SK-N-SH (cell line): Measurements from ENCODE around the gene DND1. TPM values are rescaled to one million over a fixed set of nuclear protein-coding genes. Genes with fewer than 3 reads are reported as not detected.

Experiments
- CTCF ChIA-PET: fragments of 300-600, 350-600 bp; formaldehyde crosslinking; extraction: SDS; loops from one replicate; lab custom pipeline; 2021; lab: Yijun Ruan, JAX
- POLR2A ChIA-PET: fragments of 350-600 bp; sonication (Branson Sonifier 250); formaldehyde crosslinking; extraction: SDS; loops from one replicate; lab custom pipeline; 2020; ENCODE audit warnings: antibody characterized with exemption, inconsistent platforms; lab: Yijun Ruan, JAX
- DNase-seq: peaks from one replicate; pipeline ENCODE4 v3.0.0; 2012
- H2AFZ ChIP-seq: fragments of 200-600 bp; sonication (generic); 2 replicates; pipeline ENCODE4 v1.8.1; 2016; ENCODE audit warnings: antibody characterized with exemption, mild to moderate bottlenecking, low read depth
- H3F3A ChIP-seq: fragments of 200-600 bp; sonication (generic); replicated peaks from 2 replicates; pipeline ENCODE3; 2016; ENCODE audit warnings: antibody characterized with exemption, mild to moderate bottlenecking; ENCODE audit not compliant: insufficient read depth
- H3K27ac ChIP-seq, 2 experiments: fragments of 200-500 bp in 1 of 2; fragments of 200-600 bp in 1 of 2; sonication (Bioruptor generic) in 1 of 2; sonication (generic), shearing (Covaris generic) in 1 of 2; 2 replicates each; pipeline versions ENCODE4 v1.5.1 to v1.6.1; 2014 to 2016; ENCODE audit warnings: low read depth in 2 of 2, inconsistent platforms in 1 of 2, low read length in 1 of 2, mild to moderate bottlenecking in 1 of 2, mixed read lengths in 1 of 2
- H3K27me3 ChIP-seq: fragments of 200-600 bp; sonication (generic), shearing (Covaris generic); 2 replicates; pipeline ENCODE4 v1.6.1; 2016; ENCODE audit warnings: mixed run types; ENCODE audit not compliant: insufficient read depth
- H3K36me3 ChIP-seq, 2 experiments: fragments of 200-500 bp in 1 of 2; fragments of 200-600 bp in 1 of 2; sonication (Bioruptor generic) in 1 of 2; sonication (generic) in 1 of 2; replicated peaks in 1 of 2; 2 replicates each; pipeline versions ENCODE3 to v1.5.1; 2014 to 2016; ENCODE audit warnings: low read length in 1 of 2, mild to moderate bottlenecking in 1 of 2; ENCODE audit not compliant: insufficient read depth in 2 of 2, control insufficient read depth in 1 of 2
- H3K4me1 ChIP-seq, 2 experiments: fragments of 200-500 bp in 1 of 2; fragments of 200-600 bp in 1 of 2; sonication (Bioruptor generic) in 1 of 2; sonication (generic), shearing (Covaris generic) in 1 of 2; 2 replicates each; pipeline versions ENCODE4 v1.5.1 to v1.6.1; 2014 to 2016; ENCODE audit warnings: low read depth in 1 of 2, low read length in 1 of 2, mixed run types in 1 of 2; ENCODE audit not compliant: insufficient read depth in 2 of 2, control insufficient read depth in 1 of 2
- H3K4me2 ChIP-seq: fragments of 200-600 bp; sonication (generic), shearing (Covaris generic); 2 replicates; pipeline ENCODE4 v1.6.1; 2017; ENCODE audit warnings: mixed run types
- H3K4me3 ChIP-seq, 2 experiments: fragments of 200-500 bp in 1 of 2; fragments of 200-600 bp in 1 of 2; sonication (Bioruptor generic) in 1 of 2; sonication (generic), shearing (Covaris generic) in 1 of 2; 2 replicates each; pipeline versions ENCODE4 v1.5.1 to v1.8.1; 2014 to 2016; ENCODE audit warnings: low read depth in 2 of 2, inconsistent platforms in 1 of 2, low read length in 1 of 2, mild to moderate bottlenecking in 1 of 2, mixed read lengths in 1 of 2, moderate library complexity in 1 of 2
- H3K79me2 ChIP-seq: fragments of 200-600 bp; sonication (generic); 2 replicates; pipeline ENCODE4 v1.8.1; 2017; ENCODE audit warnings: mild to moderate bottlenecking; ENCODE audit not compliant: insufficient read depth
- H3K9ac ChIP-seq: fragments of 200-600 bp; sonication (generic); 2 replicates; pipeline ENCODE4 v1.6.1; 2017; ENCODE audit warnings: mixed run types
- H3K9me2 ChIP-seq: fragments of 200-600 bp; sonication (generic); 2 replicates; pipeline ENCODE4 v1.6.1; 2017; ENCODE audit warnings: mixed run types
- H3K9me3 ChIP-seq: fragments of 200-600 bp; sonication (generic); 2 replicates; pipeline ENCODE4 v1.6.1; 2017; ENCODE audit warnings: mixed run types, mild to moderate bottlenecking, moderate library complexity
- H4K20me1 ChIP-seq: fragments of 200-600 bp; sonication (generic); 2 replicates; pipeline ENCODE4 v1.6.1; 2017; ENCODE audit warnings: mild to moderate bottlenecking, mixed run types; ENCODE audit not compliant: insufficient read depth
- ELF1 ChIP-seq: IDR thresholded peaks from 2 replicates; pipeline ENCODE4 v1.4.0; 2012
- EZH2phosphoT487 ChIP-seq: fragments of 200-600 bp; sonication (generic); IDR thresholded peaks from 2 replicates; pipeline ENCODE4 v1.6.1; 2017; ENCODE audit warnings: low read depth, mixed run types, mild to moderate bottlenecking, antibody characterized with exemption, moderate library complexity, borderline replicate concordance
- MEF2A ChIP-seq: IDR thresholded peaks from 2 replicates; pipeline ENCODE4 v1.4.0; 2012; ENCODE audit warnings: low read depth, borderline replicate concordance
- NFIC ChIP-seq: IDR thresholded peaks from 2 replicates; pipeline ENCODE4 v1.4.0; 2012; ENCODE audit warnings: borderline replicate concordance
- NRF1 ChIP-seq: IDR thresholded peaks from 2 replicates; pipeline ENCODE4 v1.6.1; 2012; ENCODE audit warnings: low read depth, mild to moderate bottlenecking, low read length
- POLR2AphosphoS5 ChIP-seq: IDR thresholded peaks from 2 replicates; pipeline ENCODE4 v1.6.1; 2012; ENCODE audit warnings: low read depth, low read length
- RAD21 ChIP-seq: IDR thresholded peaks from 2 replicates; pipeline ENCODE4 v1.6.1; 2012; ENCODE audit warnings: mild to moderate bottlenecking, low read length
- SIN3A ChIP-seq: IDR thresholded peaks from 2 replicates; pipeline ENCODE4 v1.6.1; 2012; ENCODE audit warnings: low read depth, mild to moderate bottlenecking, low read length, moderate library complexity, borderline replicate concordance
- SMC3 ChIP-seq: IDR thresholded peaks from 2 replicates; pipeline ENCODE4 v1.6.1; 2012; ENCODE audit warnings: low read depth, low read length, improper control_type of control experiment
- TAF1 ChIP-seq: IDR thresholded peaks from 2 replicates; pipeline ENCODE4 v1.6.1; 2012; ENCODE audit warnings: low read depth, mild to moderate bottlenecking, low read length, moderate library complexity, borderline replicate concordance
- TCF12 ChIP-seq: IDR thresholded peaks from 2 replicates; pipeline ENCODE4 v1.4.0; 2012
- YY1 ChIP-seq: IDR thresholded peaks from 2 replicates; pipeline ENCODE4 v1.4.0; 2012; ENCODE audit warnings: low read depth, mild to moderate bottlenecking
- WGBS: methylation state at CpG from one replicate; pipeline ENCODE4 v1.1.6; 2017; ENCODE audit warnings: low lambda C conversion rate; 5-methylcytosine and 5-hydroxymethylcytosine counted together
- polyA plus RNA-seq, 3 experiments: library from polyadenylated mRNA; depleted of rRNA; stranded (reverse); fragments of >200 nt; gene quantifications; 2 replicates each; pipeline ENCODE4 v1.2.3, GENCODE V29; 2012
- TF ChIP-seq, protein P1 (sequence below): IDR thresholded peaks from 2 replicates; pipeline ENCODE4 v1.4.0; 2012; ENCODE audit warnings: low read depth, borderline replicate concordance
- TF ChIP-seq, protein P2 (sequence below): fragments of 150-350 bp; IDR thresholded peaks from 2 replicates; pipeline ENCODE4 v1.6.1; 2017; ENCODE audit warnings: antibody characterized with exemption, low read length, low read depth, borderline replicate concordance
- TF ChIP-seq, protein P3 (sequence below): IDR thresholded peaks from 2 replicates; pipeline ENCODE4 v1.4.0; 2012; ENCODE audit warnings: low read depth, borderline replicate concordance
- TF ChIP-seq, protein P4 (sequence below): IDR thresholded peaks from 2 replicates; pipeline ENCODE4; 2012
- TF ChIP-seq, protein P5 (sequence below): fragments of 200-600 bp; sonication (generic); IDR thresholded peaks from 2 replicates; pipeline ENCODE4 v1.6.1; 2017; ENCODE audit warnings: antibody characterized with exemption, mild to moderate bottlenecking, moderate library complexity

Gene DND1
- polyA plus RNA-seq, 1 of the 3 experiments (the other 2 are of a cell fraction), result 1.2 TPM

DNA sequence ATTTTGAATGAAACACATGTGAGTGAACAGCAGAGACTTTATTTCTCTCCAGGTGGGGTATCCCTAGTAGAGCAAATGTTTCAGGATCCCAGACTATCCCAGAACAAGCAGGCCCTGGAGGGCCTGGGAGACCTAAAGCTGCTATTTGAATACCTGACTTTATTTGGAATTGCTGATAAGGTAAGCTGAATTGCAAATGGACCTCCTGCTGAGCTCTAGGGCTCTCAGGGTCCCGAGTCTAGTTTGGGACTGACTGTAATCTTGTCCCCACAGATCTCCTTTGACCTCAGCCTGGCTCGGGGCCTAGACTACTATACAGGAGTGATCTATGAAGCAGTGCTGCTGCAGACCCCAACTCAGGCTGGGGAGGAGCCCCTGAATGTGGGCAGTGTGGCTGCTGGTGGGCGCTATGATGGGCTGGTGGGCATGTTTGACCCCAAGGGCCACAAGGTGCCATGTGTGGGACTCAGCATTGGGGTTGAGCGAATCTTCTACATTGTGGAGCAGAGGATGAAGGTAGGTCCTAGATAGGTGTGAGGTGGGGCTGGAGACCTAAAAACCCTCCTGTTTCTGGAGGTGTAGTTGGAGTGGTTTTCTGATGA lies 23.6 kb upstream of the DND1 start:
- Histone ChIP-seq H3K9ac (no peak overlapping the region), H2AFZ (no peak overlapping the region), H3K9me3 (no peaks in the 10 kb centered on the region), H3K9me2 (no peaks in the 10 kb centered on the region), H3K79me2 (peaks cover 56% of the 10 kb centered on the region), H3K27ac (no peak overlapping the region), H3K27me3 (no peaks in the 10 kb centered on the region), H3K4me2 (no peak overlapping the region), H3F3A (peaks cover 18% of the 10 kb centered on the region), H3K4me1 (peaks cover 0 to 16% of the 10 kb centered on the region in 2 experiments; a peak in 3 of 4 replicates), H3K4me3 (no peak overlapping the region), H4K20me1 (no peaks in the 10 kb centered on the region), H3K36me3 (peaks cover 71 to 75% of the 10 kb centered on the region in 2 experiments)
- DNase-seq, result no peak
- ChIA-PET CTCF (interaction anchor here (1.9 to 2.2 kb wide), 2 partner anchors 23 to 324 kb away, joined by 6 read pairs; no protein-coding TSS in a partner anchor), POLR2A (no interaction called here)
- 96% methylated on average over 4 of the region's 4 CpGs for WGBS
- TF ChIP-seq, protein P1, sequence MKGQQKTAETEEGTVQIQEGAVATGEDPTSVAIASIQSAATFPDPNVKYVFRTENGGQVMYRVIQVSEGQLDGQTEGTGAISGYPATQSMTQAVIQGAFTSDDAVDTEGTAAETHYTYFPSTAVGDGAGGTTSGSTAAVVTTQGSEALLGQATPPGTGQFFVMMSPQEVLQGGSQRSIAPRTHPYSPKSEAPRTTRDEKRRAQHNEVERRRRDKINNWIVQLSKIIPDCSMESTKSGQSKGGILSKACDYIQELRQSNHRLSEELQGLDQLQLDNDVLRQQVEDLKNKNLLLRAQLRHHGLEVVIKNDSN, result no peak
- no peak for TF ChIP-seq RAD21
- no peak for TF ChIP-seq SMC3
- TF ChIP-seq, protein P2, sequence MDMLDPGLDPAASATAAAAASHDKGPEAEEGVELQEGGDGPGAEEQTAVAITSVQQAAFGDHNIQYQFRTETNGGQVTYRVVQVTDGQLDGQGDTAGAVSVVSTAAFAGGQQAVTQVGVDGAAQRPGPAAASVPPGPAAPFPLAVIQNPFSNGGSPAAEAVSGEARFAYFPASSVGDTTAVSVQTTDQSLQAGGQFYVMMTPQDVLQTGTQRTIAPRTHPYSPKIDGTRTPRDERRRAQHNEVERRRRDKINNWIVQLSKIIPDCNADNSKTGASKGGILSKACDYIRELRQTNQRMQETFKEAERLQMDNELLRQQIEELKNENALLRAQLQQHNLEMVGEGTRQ, result no peak
- TF ChIP-seq, protein P3, sequence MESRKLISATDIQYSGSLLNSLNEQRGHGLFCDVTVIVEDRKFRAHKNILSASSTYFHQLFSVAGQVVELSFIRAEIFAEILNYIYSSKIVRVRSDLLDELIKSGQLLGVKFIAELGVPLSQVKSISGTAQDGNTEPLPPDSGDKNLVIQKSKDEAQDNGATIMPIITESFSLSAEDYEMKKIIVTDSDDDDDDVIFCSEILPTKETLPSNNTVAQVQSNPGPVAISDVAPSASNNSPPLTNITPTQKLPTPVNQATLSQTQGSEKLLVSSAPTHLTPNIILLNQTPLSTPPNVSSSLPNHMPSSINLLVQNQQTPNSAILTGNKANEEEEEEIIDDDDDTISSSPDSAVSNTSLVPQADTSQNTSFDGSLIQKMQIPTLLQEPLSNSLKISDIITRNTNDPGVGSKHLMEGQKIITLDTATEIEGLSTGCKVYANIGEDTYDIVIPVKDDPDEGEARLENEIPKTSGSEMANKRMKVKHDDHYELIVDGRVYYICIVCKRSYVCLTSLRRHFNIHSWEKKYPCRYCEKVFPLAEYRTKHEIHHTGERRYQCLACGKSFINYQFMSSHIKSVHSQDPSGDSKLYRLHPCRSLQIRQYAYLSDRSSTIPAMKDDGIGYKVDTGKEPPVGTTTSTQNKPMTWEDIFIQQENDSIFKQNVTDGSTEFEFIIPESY, result no peak
- TF ChIP-seq EZH2phosphoT487, result no peak
- no peak for TF ChIP-seq TCF12
- TF ChIP-seq POLR2AphosphoS5, result no peak
- no peak for TF ChIP-seq NFIC
- no peak for TF ChIP-seq NRF1
- TF ChIP-seq YY1, result no peak
- no peak for TF ChIP-seq SIN3A
- TF ChIP-seq, protein P4, sequence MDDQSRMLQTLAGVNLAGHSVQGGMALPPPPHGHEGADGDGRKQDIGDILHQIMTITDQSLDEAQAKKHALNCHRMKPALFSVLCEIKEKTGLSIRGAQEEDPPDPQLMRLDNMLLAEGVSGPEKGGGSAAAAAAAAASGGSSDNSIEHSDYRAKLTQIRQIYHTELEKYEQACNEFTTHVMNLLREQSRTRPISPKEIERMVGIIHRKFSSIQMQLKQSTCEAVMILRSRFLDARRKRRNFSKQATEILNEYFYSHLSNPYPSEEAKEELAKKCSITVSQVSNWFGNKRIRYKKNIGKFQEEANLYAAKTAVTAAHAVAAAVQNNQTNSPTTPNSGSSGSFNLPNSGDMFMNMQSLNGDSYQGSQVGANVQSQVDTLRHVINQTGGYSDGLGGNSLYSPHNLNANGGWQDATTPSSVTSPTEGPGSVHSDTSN, result no peak
- TF ChIP-seq, protein P5, sequence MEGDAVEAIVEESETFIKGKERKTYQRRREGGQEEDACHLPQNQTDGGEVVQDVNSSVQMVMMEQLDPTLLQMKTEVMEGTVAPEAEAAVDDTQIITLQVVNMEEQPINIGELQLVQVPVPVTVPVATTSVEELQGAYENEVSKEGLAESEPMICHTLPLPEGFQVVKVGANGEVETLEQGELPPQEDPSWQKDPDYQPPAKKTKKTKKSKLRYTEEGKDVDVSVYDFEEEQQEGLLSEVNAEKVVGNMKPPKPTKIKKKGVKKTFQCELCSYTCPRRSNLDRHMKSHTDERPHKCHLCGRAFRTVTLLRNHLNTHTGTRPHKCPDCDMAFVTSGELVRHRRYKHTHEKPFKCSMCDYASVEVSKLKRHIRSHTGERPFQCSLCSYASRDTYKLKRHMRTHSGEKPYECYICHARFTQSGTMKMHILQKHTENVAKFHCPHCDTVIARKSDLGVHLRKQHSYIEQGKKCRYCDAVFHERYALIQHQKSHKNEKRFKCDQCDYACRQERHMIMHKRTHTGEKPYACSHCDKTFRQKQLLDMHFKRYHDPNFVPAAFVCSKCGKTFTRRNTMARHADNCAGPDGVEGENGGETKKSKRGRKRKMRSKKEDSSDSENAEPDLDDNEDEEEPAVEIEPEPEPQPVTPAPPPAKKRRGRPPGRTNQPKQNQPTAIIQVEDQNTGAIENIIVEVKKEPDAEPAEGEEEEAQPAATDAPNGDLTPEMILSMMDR, result no peak
- TF ChIP-seq TAF1, result no peak
- no peak for TF ChIP-seq MEF2A
- no peak for TF ChIP-seq ELF1
- TF ChIP-seq, all 33 proteins: peak for 0
